H1 (cell line): ENCODE measurements around the gene ARID3B. TPM values are rescaled to one million over a fixed set of nuclear protein-coding genes. Genes with fewer than 3 reads are reported as not detected.
A peak's percentile ranks its signal among the peaks of the same experiment; 100 is the strongest.

ENCODE experiments used
- CTCF ChIA-PET: fragments of 300-600 bp; sonication (Branson Sonifier 250); formaldehyde crosslinking; loops from one replicate; lab custom pipeline; 2021; ENCODE audit not compliant: partially characterized antibody; lab: Charles Lee
- POLR2A ChIA-PET: fragments of 300-600 bp; sonication (Branson Sonifier 250); formaldehyde crosslinking; loops from one replicate; lab custom pipeline; 2021; ENCODE audit warnings: inconsistent platforms; ENCODE audit not compliant: partially characterized antibody; lab: Charles Lee
- DNase-seq, 2 experiments: peaks; one replicate each; pipeline versions ENCODE4 v3.0.0 to v3.0.0-alpha.2; 2010 to 2022; ENCODE audit warnings: low spot score in 2 of 2, low read depth in 1 of 2, mixed read lengths in 1 of 2
- FAIRE-seq: peaks from 2 replicates; lab custom pipeline; 2011; peaks lifted over from hg19 to GRCh38; lab: Jason Lieb, UNC
- H2AFZ ChIP-seq: 2 replicates; pipeline ENCODE4 v1.8.1; 2012; ENCODE audit warnings: low read length, inconsistent platforms
- H2AK5ac ChIP-seq: 2 replicates; pipeline ENCODE4 v1.6.1; 2013; ENCODE audit warnings: low read depth, low read length
- H2BK120ac ChIP-seq: replicated peaks from 2 replicates; pipeline ENCODE3; 2013; ENCODE audit warnings: low read depth, low read length, inconsistent platforms
- H2BK12ac ChIP-seq: 2 replicates; pipeline ENCODE4 v1.6.1; 2013; ENCODE audit warnings: low read depth, low read length
- H2BK15ac ChIP-seq: 2 replicates; pipeline ENCODE4 v1.6.1; 2013; ENCODE audit warnings: low read length
- H2BK20ac ChIP-seq: 2 replicates; pipeline ENCODE4 v1.6.1; 2013; ENCODE audit warnings: low read length
- H2BK5ac ChIP-seq: 2 replicates; pipeline ENCODE4 v1.6.1; 2013; ENCODE audit warnings: low read depth, low read length
- H3K14ac ChIP-seq: 2 replicates; pipeline ENCODE4 v1.6.1; 2013; ENCODE audit warnings: inconsistent platforms; ENCODE audit not compliant: insufficient read length
- H3K18ac ChIP-seq: 2 replicates; pipeline ENCODE4 v1.6.1; 2013; ENCODE audit warnings: low read length; ENCODE audit errors: extremely low read depth
- H3K23ac ChIP-seq: 2 replicates; pipeline ENCODE4 v1.6.1; 2013; ENCODE audit warnings: inconsistent platforms; ENCODE audit not compliant: insufficient read length
- H3K23me2 ChIP-seq: 2 replicates; pipeline ENCODE4 v1.6.1; 2013; ENCODE audit warnings: low read depth, low read length
- H3K27ac ChIP-seq: 2 replicates; pipeline ENCODE4 v1.6.1; 2011; ENCODE audit warnings: low read depth, low read length, inconsistent platforms
- H3K27me3 ChIP-seq, 4 experiments: replicated peaks in 1 of 4; 1 replicate in 1 of 4; 2 replicates in 3 of 4; pipeline versions ENCODE4 v1.6.1 to v1.8.1; 2011 to 2013; ENCODE audit warnings: low read length in 3 of 4, mild to moderate bottlenecking in 3 of 4, inconsistent platforms in 2 of 4, mixed read lengths in 2 of 4, moderate library complexity in 1 of 4; ENCODE audit not compliant: control insufficient read depth in 3 of 4, insufficient read depth in 3 of 4; ENCODE audit errors: extremely low read depth in 1 of 4
- H3K36me3 ChIP-seq, 4 experiments: 2 replicates each; pipeline versions ENCODE4 v1.6.1 to v1.8.1; 2011 to 2013; ENCODE audit warnings: mild to moderate bottlenecking in 4 of 4, low read length in 3 of 4, moderate library complexity in 2 of 4, control low read depth in 1 of 4, inconsistent platforms in 1 of 4; ENCODE audit not compliant: insufficient read depth in 4 of 4, control insufficient read depth in 2 of 4
- H3K4ac ChIP-seq: replicated peaks from 2 replicates; pipeline ENCODE3; 2013; ENCODE audit warnings: low read length, low read depth, mixed read lengths, inconsistent platforms; ENCODE audit not compliant: insufficient read length
- H3K4me1 ChIP-seq, 4 experiments: replicated peaks in 1 of 4; 1 replicate in 1 of 4; 2 replicates in 3 of 4; pipeline versions ENCODE4 v1.6.1 to v1.8.1; 2011 to 2013; ENCODE audit warnings: low read length in 3 of 4, inconsistent platforms in 2 of 4, mixed read lengths in 1 of 4; ENCODE audit not compliant: insufficient read depth in 4 of 4, control insufficient read depth in 3 of 4
- H3K4me2 ChIP-seq, 2 experiments: 2 replicates each; pipeline versions ENCODE4 v1.6.1 to v1.8.1; 2011 to 2013; ENCODE audit warnings: low read depth in 2 of 2, low read length in 2 of 2, control low read depth in 1 of 2, inconsistent platforms in 1 of 2, mild to moderate bottlenecking in 1 of 2; ENCODE audit not compliant: insufficient read depth in 1 of 2
- H3K4me3 ChIP-seq, 4 experiments: fragments of 200-600, 300-600 bp in 1 of 4; sonication (generic), shearing (Covaris generic), sonication (Bioruptor Twin) in 1 of 4; 2 replicates each; pipeline versions ENCODE4 v1.5.1 to v1.8.1; 2011 to 2016; ENCODE audit warnings: low read length in 4 of 4, low read depth in 3 of 4, control low read depth in 2 of 4, inconsistent platforms in 2 of 4, mild to moderate bottlenecking in 2 of 4, mixed read lengths in 1 of 4, moderate library complexity in 1 of 4; ENCODE audit not compliant: insufficient read depth in 2 of 4; ENCODE audit errors: extremely low read depth in 1 of 4
- H3K56ac ChIP-seq: replicated peaks from 2 replicates; pipeline ENCODE3; 2013; ENCODE audit warnings: low read depth, mild to moderate bottlenecking, mixed read lengths, low read length, inconsistent platforms; ENCODE audit not compliant: insufficient read length
- H3K79me1 ChIP-seq: 2 replicates; pipeline ENCODE4 v1.6.1; 2013; ENCODE audit warnings: low read depth, low read length, control low read depth
- H3K79me2 ChIP-seq, 2 experiments: 2 replicates each; pipeline versions ENCODE4 v1.6.1 to v1.8.1; 2012 to 2013; ENCODE audit warnings: low read length in 2 of 2, mild to moderate bottlenecking in 2 of 2, inconsistent platforms in 1 of 2; ENCODE audit not compliant: insufficient read depth in 2 of 2, control insufficient read depth in 1 of 2
- H3K9ac ChIP-seq, 4 experiments: replicated peaks in 1 of 4; 1 replicate in 1 of 4; 2 replicates in 3 of 4; pipeline versions ENCODE4 v1.6.1 to v1.8.1; 2011 to 2013; ENCODE audit warnings: low read depth in 3 of 4, low read length in 3 of 4, control low read depth in 2 of 4, mild to moderate bottlenecking in 2 of 4, moderate library complexity in 2 of 4, inconsistent platforms in 1 of 4; ENCODE audit errors: extremely low read depth in 1 of 4
- H3K9me3 ChIP-seq, 2 experiments: 2 replicates each; pipeline versions ENCODE4 v1.6.1 to v1.8.1; 2012 to 2013; ENCODE audit warnings: mild to moderate bottlenecking in 2 of 2, moderate library complexity in 2 of 2, control low read depth in 1 of 2, inconsistent platforms in 1 of 2, low read depth in 1 of 2, low read length in 1 of 2, mixed read lengths in 1 of 2; ENCODE audit not compliant: insufficient read depth in 2 of 2
- H4K20me1 ChIP-seq, 2 experiments: replicated peaks in 1 of 2; 2 replicates each; pipeline versions ENCODE3 to v1.8.1; 2011 to 2013; ENCODE audit warnings: inconsistent platforms in 2 of 2, low read length in 2 of 2, mild to moderate bottlenecking in 1 of 2; ENCODE audit not compliant: insufficient read depth in 2 of 2, control insufficient read depth in 1 of 2
- H4K5ac ChIP-seq: 2 replicates; pipeline ENCODE4 v1.6.1; 2013; ENCODE audit warnings: low read length, low read depth, mixed read lengths, inconsistent platforms; ENCODE audit not compliant: insufficient read length
- H4K8ac ChIP-seq: 2 replicates; pipeline ENCODE4 v1.8.0; 2013; ENCODE audit warnings: mild to moderate bottlenecking, moderate library complexity, low read length, inconsistent platforms; ENCODE audit not compliant: insufficient read depth; ENCODE audit errors: extremely low read depth
- H4K91ac ChIP-seq: replicated peaks from 2 replicates; pipeline ENCODE3; 2013; ENCODE audit warnings: low read length, mixed read lengths, inconsistent platforms; ENCODE audit not compliant: insufficient read length
- CTBP2 ChIP-seq: IDR thresholded peaks from 2 replicates; pipeline ENCODE4 v1.7.0; 2011; ENCODE audit warnings: borderline replicate concordance, mild to moderate bottlenecking, moderate library complexity, mixed read lengths, low read length; ENCODE audit not compliant: insufficient read depth, insufficient read length
- SAP30 ChIP-seq: fragments of 300-600 bp; sonication (generic); IDR thresholded peaks from 2 replicates; pipeline ENCODE4 v1.7.1; 2012; ENCODE audit warnings: low read length, moderate library complexity, mild to moderate bottlenecking, inconsistent platforms; ENCODE audit not compliant: insufficient read depth, insufficient replicate concordance
- TAF1 ChIP-seq: IDR thresholded peaks from 2 replicates; pipeline ENCODE4 v1.6.1; 2011; ENCODE audit warnings: mild to moderate bottlenecking, low read depth, low read length
- WGBS, 2 experiments: shearing (Covaris generic) in 1 of 2; methylation state at CpG; one replicate each; pipeline versions ENCODE4 v1.1.6 to v1.1.7; 2013 to 2015; ENCODE audit warnings: low lambda C conversion rate in 2 of 2, mixed read lengths in 2 of 2, inconsistent platforms in 1 of 2, low coverage in 1 of 2, missing lambda C conversion rate in 1 of 2; ENCODE audit not compliant: insufficient replicate concordance in 2 of 2, insufficient coverage in 1 of 2, insufficient read length in 1 of 2; ENCODE audit errors: extremely low coverage in 1 of 2, missing lambda C conversion rate in 1 of 2; 5-methylcytosine and 5-hydroxymethylcytosine counted together
- polyA plus RNA-seq, 7 experiments: library from polyadenylated mRNA; depleted of rRNA in 3 of 7; stranded (reverse) in 5 of 7; unstranded in 2 of 7; fragments of >200 nt in 5 of 7; fragments of 200-250 nt in 2 of 7; gene quantifications; 1 replicate in 5 of 7; 2 replicates in 1 of 7; 4 replicates in 1 of 7; pipeline versions ENCODE4 v1.2.1 to v1.2.3, GENCODE V29; 2011 to 2013; ENCODE audit warnings: missing spikeins in 2 of 7, mixed read lengths in 2 of 7
- total RNA-seq: library from RNA; stranded (reverse); fragmentation: NEBNext Ultra II Directional; extraction: Animal tissue kit (Norgen Biotek cat#: 25700); gene quantifications from 2 replicates; pipeline ENCODE4 v1.2.1, GENCODE V29; 2021

Gene ARID3B
- total and polyA plus RNA-seq, 2 of the 8 experiments (the other 6 are each of a cell fraction or from before 2014, with no cell fraction given) = 81.0 to 115 TPM

GRCh38 chr15:74616366-74616939 is 75.4 kb downstream of the ARID3B start:
- DNase-seq (no peak), FAIRE-seq (no peak)
- ChIA-PET CTCF (interaction anchor here (1.0 to 37.5 kb wide), 7 partner anchors 10 to 244 kb away, joined by 3 to 1439 read pairs (median 5); partner anchors contain the start of genes CSK and CYP1A2), POLR2A (interaction anchor here (0.9 to 10.0 kb wide), 10 partner anchors 10 to 162 kb away, joined by 3 to 122 read pairs (median 5); partner anchors contain the start of genes ARID3B and UBL7)
- Histone ChIP-seq H3K4me2 (peak overlapping the region; percentile 88 to 92), H3K4me3 (peak overlapping the region; percentile 80 to 96 (median 84)), H3K79me2 (peaks cover 14 to 38% of the 10 kb centered on the region in 2 experiments), H3K23ac (no peak overlapping the region), H3K56ac (no peak overlapping the region), H3K9ac (peak overlapping the region; percentile 32 to 94 (median 82)), H2BK5ac (peak overlapping the region; percentile 60; the same call in 1 of the 2 replicates), H4K20me1 (peaks cover 17 to 45% of the 10 kb centered on the region in 2 experiments), H3K18ac (no peak overlapping the region), H3K14ac (no peak overlapping the region), H3K27me3 (peaks cover 0 to 15% (median 11%) of the 10 kb centered on the region in 4 experiments; a peak in 4 of 7 replicates), H3K4me1 (peaks cover 0 to 5% (median 2%) of the 10 kb centered on the region in 4 experiments; a peak in 5 of 7 replicates), H3K23me2 (peaks cover 16% of the 10 kb centered on the region; the same call in 1 of the 2 replicates), H4K5ac (no peak overlapping the region), H2BK15ac (no peak overlapping the region), H3K79me1 (peaks cover 10% of the 10 kb centered on the region), H2BK120ac (no peak overlapping the region), H3K27ac (no peak overlapping the region), H2BK20ac (no peak overlapping the region), H3K4ac (no peak overlapping the region), H4K8ac (peak overlapping the region; percentile 90; the same call in 1 of the 2 replicates), H4K91ac (peak overlapping the region; percentile 20), H3K9me3 (no peaks in the 10 kb centered on the region), H2BK12ac (no peak overlapping the region), H3K36me3 (peaks cover 7 to 15% (median 9%) of the 10 kb centered on the region in 4 experiments; a peak in 6 of 8 replicates), H2AFZ (no peak overlapping the region), H2AK5ac (no peak overlapping the region)
- peak; percentile 33 for TF ChIP-seq SAP30
- no peak for TF ChIP-seq CTBP2
- TF ChIP-seq TAF1 = no peak
- WGBS, 2 experiments = 30% methylated on average over 17 of the region's 18 CpGs; no CpG with 5 or more reads in 1 of the 2 experiments
